WTC11 (cell line): ENCODE measurements around the gene TAF1B. TPM values are rescaled to one million over a fixed set of nuclear protein-coding genes. Genes with fewer than 3 reads are reported as not detected.

Experiments
- ATAC-seq: fragments of 200-7000 bp; cut with Tn5 transposase; 2 replicates; pipeline ENCODE4 v1.10.0; 2021; ENCODE audit warnings: mild to moderate bottlenecking, moderate library complexity
- CTCF ChIA-PET: fragments of 300-600 bp; sonication (Branson Sonifier 250); formaldehyde crosslinking; loops from one replicate; lab custom pipeline; 2021; ENCODE audit warnings: antibody characterized with exemption; lab: Charles Lee
- POLR2A ChIA-PET: fragments of 350-600 bp; sonication (Branson Sonifier 250); formaldehyde crosslinking; loops from one replicate; lab custom pipeline; 2021; ENCODE audit warnings: antibody characterized with exemption; lab: Charles Lee
- DNase-seq: peaks from one replicate; pipeline ENCODE4 v3.0.0; 2021; ENCODE audit warnings: low spot score
- H3K27ac Mint-ChIP-seq: 2 replicates; pipeline ENCODE4 v1.8.0; 2021; ENCODE audit warnings: mixed read lengths
- H3K27me3 Mint-ChIP-seq: 2 replicates; pipeline ENCODE4 v1.8.0; 2021; ENCODE audit warnings: low read depth, mild to moderate bottlenecking, moderate library complexity, mixed read lengths
- H3K36me3 Mint-ChIP-seq: 2 replicates; pipeline ENCODE4 v1.8.0; 2021; ENCODE audit warnings: mixed read lengths
- H3K4me1 Mint-ChIP-seq: 2 replicates; pipeline ENCODE4 v1.8.0; 2022; ENCODE audit warnings: mixed read lengths
- H3K4me3 Mint-ChIP-seq: 2 replicates; pipeline ENCODE4 v1.8.0; 2021; ENCODE audit warnings: mild to moderate bottlenecking, moderate library complexity, mixed read lengths
- H3K9me3 Mint-ChIP-seq: 2 replicates; pipeline ENCODE4 v1.8.0; 2021; ENCODE audit warnings: mixed read lengths
- ATF1 ChIP-seq: sonication (generic); formaldehyde crosslinking; IDR thresholded peaks from 2 replicates; pipeline ENCODE4 v1.8.1; 2023; ENCODE audit warnings: mild to moderate bottlenecking, moderate library complexity, missing genetic modification reagents
- ELF4 ChIP-seq: sonication (generic); formaldehyde crosslinking; IDR thresholded peaks from 2 replicates; pipeline ENCODE4 v1.8.1; 2022; ENCODE audit warnings: low read depth, mild to moderate bottlenecking, moderate library complexity, missing genetic modification reagents
- EMX1 ChIP-seq: fragments of 250-450 bp; sonication (Bioruptor Pico); IDR thresholded peaks from 2 replicates; pipeline ENCODE4 v1.8.0; 2021; ENCODE audit warnings: mild to moderate bottlenecking
- KAT7 ChIP-seq: sonication (generic); formaldehyde crosslinking; IDR thresholded peaks from 2 replicates; pipeline ENCODE4 v1.8.1; 2023; ENCODE audit warnings: missing genetic modification reagents, mild to moderate bottlenecking, borderline replicate concordance
- MXD4 ChIP-seq: fragments of 250-450 bp; sonication (Bioruptor Pico); IDR thresholded peaks from 2 replicates; pipeline ENCODE4 v1.8.0; 2021; ENCODE audit warnings: mild to moderate bottlenecking, moderate library complexity, borderline replicate concordance
- NFATC4 ChIP-seq: fragments of 250-450 bp; sonication (Bioruptor Pico); IDR thresholded peaks from 2 replicates; pipeline ENCODE4 v1.9.0; 2021; ENCODE audit warnings: mild to moderate bottlenecking
- NR1H2 ChIP-seq: sonication (generic); formaldehyde crosslinking; IDR thresholded peaks from 2 replicates; pipeline ENCODE4 v1.9.0; 2021; ENCODE audit warnings: mild to moderate bottlenecking, moderate library complexity, missing genetic modification reagents
- PRRX2 ChIP-seq: fragments of 250-450 bp; sonication (Bioruptor Pico); IDR thresholded peaks from 2 replicates; pipeline ENCODE4 v1.8.0; 2021; ENCODE audit warnings: mild to moderate bottlenecking
- RELA ChIP-seq: sonication (generic); formaldehyde crosslinking; IDR thresholded peaks from 2 replicates; pipeline ENCODE4 v1.8.1; 2022; ENCODE audit warnings: missing genetic modification reagents, mild to moderate bottlenecking, borderline replicate concordance
- ZNF263 ChIP-seq: sonication (generic); formaldehyde crosslinking; IDR thresholded peaks from 2 replicates; pipeline ENCODE4 v1.8.1; 2022; ENCODE audit warnings: low read depth, mild to moderate bottlenecking, moderate library complexity, missing genetic modification reagents
- ZNF396 ChIP-seq: fragments of 250-450 bp; sonication (Bioruptor Pico); IDR thresholded peaks from 2 replicates; pipeline ENCODE4 v1.8.0; 2021; ENCODE audit warnings: mild to moderate bottlenecking, moderate library complexity, borderline replicate concordance
- ZNF416 ChIP-seq: fragments of 250-450 bp; sonication (Bioruptor Pico); IDR thresholded peaks from 2 replicates; pipeline ENCODE4 v1.9.0; 2021; ENCODE audit warnings: mild to moderate bottlenecking, inconsistent platforms
- total RNA-seq: library from RNA; stranded (reverse); gene quantifications from 3 replicates; pipeline ENCODE4 v1.2.3, GENCODE V29; 2021
- TF ChIP-seq, protein P1 (sequence below): fragments of 200-600 bp; IDR thresholded peaks from 2 replicates; pipeline ENCODE4 v1.8.0; 2022; ENCODE audit warnings: antibody characterized with exemption
- TF ChIP-seq, protein P2 (sequence below): fragments of 250-450 bp; sonication (Bioruptor Pico); IDR thresholded peaks from 2 replicates; pipeline ENCODE4 v1.8.0; 2021; ENCODE audit warnings: mild to moderate bottlenecking
- TF ChIP-seq, protein P3 (sequence below): sonication (generic); formaldehyde crosslinking; conservative IDR thresholded peaks from 2 replicates; pipeline ENCODE4 v1.8.1; 2023; ENCODE audit warnings: mild to moderate bottlenecking, low read depth, missing genetic modification reagents, moderate library complexity
- TF ChIP-seq, protein P4 (sequence below): sonication (generic); formaldehyde crosslinking; IDR thresholded peaks from 2 replicates; pipeline ENCODE4 v1.8.1; 2023; ENCODE audit warnings: mild to moderate bottlenecking, missing genetic modification reagents
- TF ChIP-seq, protein P5 (sequence below): sonication (generic); formaldehyde crosslinking; IDR thresholded peaks from 2 replicates; pipeline ENCODE4 v1.8.0; 2022; ENCODE audit warnings: mild to moderate bottlenecking, missing genetic modification reagents
- TF ChIP-seq, protein P6 (sequence below): fragments of 250-450 bp; sonication (Bioruptor Pico); IDR thresholded peaks from 2 replicates; pipeline ENCODE4 v1.9.0; 2021; ENCODE audit warnings: moderate library complexity, mild to moderate bottlenecking, inconsistent platforms, borderline replicate concordance
- TF ChIP-seq, protein P7 (sequence below): sonication (generic); formaldehyde crosslinking; IDR thresholded peaks from 2 replicates; pipeline ENCODE4 v1.8.0; 2022; ENCODE audit warnings: mild to moderate bottlenecking, missing genetic modification reagents
- TF ChIP-seq, protein P8 (sequence below): sonication (generic); formaldehyde crosslinking; IDR thresholded peaks from 2 replicates; pipeline ENCODE4 v1.8.1; 2023; ENCODE audit warnings: mild to moderate bottlenecking, missing genetic modification reagents, borderline replicate concordance

The TAF1B gene
- total RNA-seq, 1 experiment from 2014 or later: 28.8 TPM

DNA sequence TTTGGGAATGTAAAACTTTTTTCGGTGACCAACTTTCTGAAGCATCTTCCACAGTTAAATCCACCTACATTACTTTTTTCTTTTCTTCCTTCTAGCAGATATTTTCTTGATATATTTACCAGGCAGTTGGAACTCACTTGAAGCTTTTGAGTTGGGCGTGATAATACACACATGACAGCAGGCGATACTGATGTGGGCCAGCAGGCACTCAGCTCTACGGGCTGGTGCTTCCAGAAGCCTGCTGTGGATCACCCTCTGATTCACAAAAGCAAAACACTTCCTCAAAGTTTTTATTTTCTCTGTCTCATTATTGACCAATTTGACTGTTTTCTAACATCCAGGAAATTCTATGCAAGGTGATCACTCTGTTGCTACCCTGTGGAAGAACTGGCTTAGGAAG, 131.1 kb downstream of the TAF1B start:
- Mint-ChIP-seq H3K27me3 (no peaks in the 10 kb centered on the region), H3K27ac (no peak overlapping the region), H3K36me3 (no peaks in the 10 kb centered on the region), H3K4me3 (no peak overlapping the region), H3K9me3 (peaks cover 5% of the 10 kb centered on the region; the same call in 1 of the 2 replicates)
- ATAC-seq (no peak), DNase-seq (no peak)
- ChIA-PET POLR2A (no interaction called here), CTCF (interaction anchor here (0.7 to 2.2 kb wide), 3 partner anchors 10 to 161 kb away, joined by 3 to 11 read pairs (median 3); no protein-coding TSS in a partner anchor)
- TF ChIP-seq ZNF396 (CRISPR knock-in tag) (no peak), ATF1 (CRISPR knock-in tag) (no peak), RELA (CRISPR knock-in tag) (no peak), NR1H2 (CRISPR knock-in tag) (no peak), MXD4 (CRISPR knock-in tag) (no peak), NFATC4 (CRISPR knock-in tag) (no peak), ELF4 (CRISPR knock-in tag) (no peak), KAT7 (CRISPR knock-in tag) (no peak), ZNF263 (no peak), EMX1 (no peak), PRRX2 (CRISPR knock-in tag) (no peak), ZNF416 (CRISPR knock-in tag) (no peak)
- TF ChIP-seq, protein P1, sequence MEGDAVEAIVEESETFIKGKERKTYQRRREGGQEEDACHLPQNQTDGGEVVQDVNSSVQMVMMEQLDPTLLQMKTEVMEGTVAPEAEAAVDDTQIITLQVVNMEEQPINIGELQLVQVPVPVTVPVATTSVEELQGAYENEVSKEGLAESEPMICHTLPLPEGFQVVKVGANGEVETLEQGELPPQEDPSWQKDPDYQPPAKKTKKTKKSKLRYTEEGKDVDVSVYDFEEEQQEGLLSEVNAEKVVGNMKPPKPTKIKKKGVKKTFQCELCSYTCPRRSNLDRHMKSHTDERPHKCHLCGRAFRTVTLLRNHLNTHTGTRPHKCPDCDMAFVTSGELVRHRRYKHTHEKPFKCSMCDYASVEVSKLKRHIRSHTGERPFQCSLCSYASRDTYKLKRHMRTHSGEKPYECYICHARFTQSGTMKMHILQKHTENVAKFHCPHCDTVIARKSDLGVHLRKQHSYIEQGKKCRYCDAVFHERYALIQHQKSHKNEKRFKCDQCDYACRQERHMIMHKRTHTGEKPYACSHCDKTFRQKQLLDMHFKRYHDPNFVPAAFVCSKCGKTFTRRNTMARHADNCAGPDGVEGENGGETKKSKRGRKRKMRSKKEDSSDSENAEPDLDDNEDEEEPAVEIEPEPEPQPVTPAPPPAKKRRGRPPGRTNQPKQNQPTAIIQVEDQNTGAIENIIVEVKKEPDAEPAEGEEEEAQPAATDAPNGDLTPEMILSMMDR: no peak
- TF ChIP-seq, protein P2, sequence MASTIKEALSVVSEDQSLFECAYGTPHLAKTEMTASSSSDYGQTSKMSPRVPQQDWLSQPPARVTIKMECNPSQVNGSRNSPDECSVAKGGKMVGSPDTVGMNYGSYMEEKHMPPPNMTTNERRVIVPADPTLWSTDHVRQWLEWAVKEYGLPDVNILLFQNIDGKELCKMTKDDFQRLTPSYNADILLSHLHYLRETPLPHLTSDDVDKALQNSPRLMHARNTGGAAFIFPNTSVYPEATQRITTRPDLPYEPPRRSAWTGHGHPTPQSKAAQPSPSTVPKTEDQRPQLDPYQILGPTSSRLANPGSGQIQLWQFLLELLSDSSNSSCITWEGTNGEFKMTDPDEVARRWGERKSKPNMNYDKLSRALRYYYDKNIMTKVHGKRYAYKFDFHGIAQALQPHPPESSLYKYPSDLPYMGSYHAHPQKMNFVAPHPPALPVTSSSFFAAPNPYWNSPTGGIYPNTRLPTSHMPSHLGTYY (CRISPR knock-in tag): no peak
- TF ChIP-seq, protein P3, sequence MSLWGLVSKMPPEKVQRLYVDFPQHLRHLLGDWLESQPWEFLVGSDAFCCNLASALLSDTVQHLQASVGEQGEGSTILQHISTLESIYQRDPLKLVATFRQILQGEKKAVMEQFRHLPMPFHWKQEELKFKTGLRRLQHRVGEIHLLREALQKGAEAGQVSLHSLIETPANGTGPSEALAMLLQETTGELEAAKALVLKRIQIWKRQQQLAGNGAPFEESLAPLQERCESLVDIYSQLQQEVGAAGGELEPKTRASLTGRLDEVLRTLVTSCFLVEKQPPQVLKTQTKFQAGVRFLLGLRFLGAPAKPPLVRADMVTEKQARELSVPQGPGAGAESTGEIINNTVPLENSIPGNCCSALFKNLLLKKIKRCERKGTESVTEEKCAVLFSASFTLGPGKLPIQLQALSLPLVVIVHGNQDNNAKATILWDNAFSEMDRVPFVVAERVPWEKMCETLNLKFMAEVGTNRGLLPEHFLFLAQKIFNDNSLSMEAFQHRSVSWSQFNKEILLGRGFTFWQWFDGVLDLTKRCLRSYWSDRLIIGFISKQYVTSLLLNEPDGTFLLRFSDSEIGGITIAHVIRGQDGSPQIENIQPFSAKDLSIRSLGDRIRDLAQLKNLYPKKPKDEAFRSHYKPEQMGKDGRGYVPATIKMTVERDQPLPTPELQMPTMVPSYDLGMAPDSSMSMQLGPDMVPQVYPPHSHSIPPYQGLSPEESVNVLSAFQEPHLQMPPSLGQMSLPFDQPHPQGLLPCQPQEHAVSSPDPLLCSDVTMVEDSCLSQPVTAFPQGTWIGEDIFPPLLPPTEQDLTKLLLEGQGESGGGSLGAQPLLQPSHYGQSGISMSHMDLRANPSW (CRISPR knock-in tag): no peak
- TF ChIP-seq, protein P4, sequence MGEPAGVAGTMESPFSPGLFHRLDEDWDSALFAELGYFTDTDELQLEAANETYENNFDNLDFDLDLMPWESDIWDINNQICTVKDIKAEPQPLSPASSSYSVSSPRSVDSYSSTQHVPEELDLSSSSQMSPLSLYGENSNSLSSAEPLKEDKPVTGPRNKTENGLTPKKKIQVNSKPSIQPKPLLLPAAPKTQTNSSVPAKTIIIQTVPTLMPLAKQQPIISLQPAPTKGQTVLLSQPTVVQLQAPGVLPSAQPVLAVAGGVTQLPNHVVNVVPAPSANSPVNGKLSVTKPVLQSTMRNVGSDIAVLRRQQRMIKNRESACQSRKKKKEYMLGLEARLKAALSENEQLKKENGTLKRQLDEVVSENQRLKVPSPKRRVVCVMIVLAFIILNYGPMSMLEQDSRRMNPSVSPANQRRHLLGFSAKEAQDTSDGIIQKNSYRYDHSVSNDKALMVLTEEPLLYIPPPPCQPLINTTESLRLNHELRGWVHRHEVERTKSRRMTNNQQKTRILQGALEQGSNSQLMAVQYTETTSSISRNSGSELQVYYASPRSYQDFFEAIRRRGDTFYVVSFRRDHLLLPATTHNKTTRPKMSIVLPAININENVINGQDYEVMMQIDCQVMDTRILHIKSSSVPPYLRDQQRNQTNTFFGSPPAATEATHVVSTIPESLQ (CRISPR knock-in tag): no peak
- TF ChIP-seq, all 79 proteins: peak for 0
- peaks cover 5% of the 10 kb centered on the region; the same call in 1 of the 2 replicates for H3K4me1 Mint-ChIP-seq

DNA sequence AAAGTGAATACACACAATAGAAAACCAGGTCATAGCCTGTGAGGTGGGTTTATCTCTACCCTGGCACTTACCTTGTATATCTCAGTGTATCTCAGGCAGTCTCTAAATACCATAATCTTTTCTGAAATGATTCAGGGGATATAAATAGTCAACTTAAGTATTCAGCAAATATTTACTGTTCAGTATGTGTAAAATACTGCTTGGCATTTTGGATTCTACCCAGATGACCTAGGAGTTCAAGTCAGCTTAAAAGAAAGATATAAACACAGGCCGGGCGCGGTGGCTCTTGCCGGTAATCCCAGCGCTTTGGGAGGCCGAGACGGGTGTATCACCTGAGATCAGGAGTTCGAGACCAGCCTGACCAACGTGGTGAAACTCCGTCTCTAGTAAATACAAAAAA, 132.1 kb downstream of the TAF1B start:
- CTCF ChIA-PET: interaction anchor here (0.7 to 2.2 kb wide), 2 partner anchors 9 to 98 kb away, joined by 3 to 11 read pairs; no protein-coding TSS in a partner anchor
- POLR2A ChIA-PET: no interaction called here
- Mint-ChIP-seq H3K4me1 (peaks cover 5% of the 10 kb centered on the region; the same call in 1 of the 2 replicates), H3K27ac (no peak overlapping the region), H3K9me3 (peaks cover 5% of the 10 kb centered on the region; the same call in 1 of the 2 replicates), H3K36me3 (no peaks in the 10 kb centered on the region), H3K4me3 (no peak overlapping the region), H3K27me3 (no peaks in the 10 kb centered on the region)
- DNase-seq: no peak
- no peak for ATAC-seq
- TF ChIP-seq, protein P5, sequence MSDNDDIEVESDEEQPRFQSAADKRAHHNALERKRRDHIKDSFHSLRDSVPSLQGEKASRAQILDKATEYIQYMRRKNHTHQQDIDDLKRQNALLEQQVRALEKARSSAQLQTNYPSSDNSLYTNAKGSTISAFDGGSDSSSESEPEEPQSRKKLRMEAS (CRISPR knock-in tag): no peak
- TF ChIP-seq, protein P6, sequence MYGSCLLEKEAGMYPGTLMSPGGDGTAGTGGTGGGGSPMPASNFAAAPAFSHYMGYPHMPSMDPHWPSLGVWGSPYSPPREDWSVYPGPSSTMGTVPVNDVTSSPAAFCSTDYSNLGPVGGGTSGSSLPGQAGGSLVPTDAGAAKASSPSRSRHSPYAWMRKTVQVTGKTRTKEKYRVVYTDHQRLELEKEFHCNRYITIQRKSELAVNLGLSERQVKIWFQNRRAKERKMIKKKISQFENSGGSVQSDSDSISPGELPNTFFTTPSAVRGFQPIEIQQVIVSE (CRISPR knock-in tag): no peak
- TF ChIP-seq, protein P7, sequence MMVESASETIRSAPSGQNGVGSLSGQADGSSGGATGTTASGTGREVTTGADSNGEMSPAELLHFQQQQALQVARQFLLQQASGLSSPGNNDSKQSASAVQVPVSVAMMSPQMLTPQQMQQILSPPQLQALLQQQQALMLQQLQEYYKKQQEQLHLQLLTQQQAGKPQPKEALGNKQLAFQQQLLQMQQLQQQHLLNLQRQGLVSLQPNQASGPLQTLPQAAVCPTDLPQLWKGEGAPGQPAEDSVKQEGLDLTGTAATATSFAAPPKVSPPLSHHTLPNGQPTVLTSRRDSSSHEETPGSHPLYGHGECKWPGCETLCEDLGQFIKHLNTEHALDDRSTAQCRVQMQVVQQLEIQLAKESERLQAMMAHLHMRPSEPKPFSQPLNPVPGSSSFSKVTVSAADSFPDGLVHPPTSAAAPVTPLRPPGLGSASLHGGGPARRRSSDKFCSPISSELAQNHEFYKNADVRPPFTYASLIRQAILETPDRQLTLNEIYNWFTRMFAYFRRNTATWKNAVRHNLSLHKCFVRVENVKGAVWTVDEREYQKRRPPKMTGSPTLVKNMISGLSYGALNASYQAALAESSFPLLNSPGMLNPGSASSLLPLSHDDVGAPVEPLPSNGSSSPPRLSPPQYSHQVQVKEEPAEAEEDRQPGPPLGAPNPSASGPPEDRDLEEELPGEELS (CRISPR knock-in tag): no peak
- TF ChIP-seq, protein P8, sequence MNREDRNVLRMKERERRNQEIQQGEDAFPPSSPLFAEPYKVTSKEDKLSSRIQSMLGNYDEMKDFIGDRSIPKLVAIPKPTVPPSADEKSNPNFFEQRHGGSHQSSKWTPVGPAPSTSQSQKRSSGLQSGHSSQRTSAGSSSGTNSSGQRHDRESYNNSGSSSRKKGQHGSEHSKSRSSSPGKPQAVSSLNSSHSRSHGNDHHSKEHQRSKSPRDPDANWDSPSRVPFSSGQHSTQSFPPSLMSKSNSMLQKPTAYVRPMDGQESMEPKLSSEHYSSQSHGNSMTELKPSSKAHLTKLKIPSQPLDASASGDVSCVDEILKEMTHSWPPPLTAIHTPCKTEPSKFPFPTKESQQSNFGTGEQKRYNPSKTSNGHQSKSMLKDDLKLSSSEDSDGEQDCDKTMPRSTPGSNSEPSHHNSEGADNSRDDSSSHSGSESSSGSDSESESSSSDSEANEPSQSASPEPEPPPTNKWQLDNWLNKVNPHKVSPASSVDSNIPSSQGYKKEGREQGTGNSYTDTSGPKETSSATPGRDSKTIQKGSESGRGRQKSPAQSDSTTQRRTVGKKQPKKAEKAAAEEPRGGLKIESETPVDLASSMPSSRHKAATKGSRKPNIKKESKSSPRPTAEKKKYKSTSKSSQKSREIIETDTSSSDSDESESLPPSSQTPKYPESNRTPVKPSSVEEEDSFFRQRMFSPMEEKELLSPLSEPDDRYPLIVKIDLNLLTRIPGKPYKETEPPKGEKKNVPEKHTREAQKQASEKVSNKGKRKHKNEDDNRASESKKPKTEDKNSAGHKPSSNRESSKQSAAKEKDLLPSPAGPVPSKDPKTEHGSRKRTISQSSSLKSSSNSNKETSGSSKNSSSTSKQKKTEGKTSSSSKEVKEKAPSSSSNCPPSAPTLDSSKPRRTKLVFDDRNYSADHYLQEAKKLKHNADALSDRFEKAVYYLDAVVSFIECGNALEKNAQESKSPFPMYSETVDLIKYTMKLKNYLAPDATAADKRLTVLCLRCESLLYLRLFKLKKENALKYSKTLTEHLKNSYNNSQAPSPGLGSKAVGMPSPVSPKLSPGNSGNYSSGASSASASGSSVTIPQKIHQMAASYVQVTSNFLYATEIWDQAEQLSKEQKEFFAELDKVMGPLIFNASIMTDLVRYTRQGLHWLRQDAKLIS (CRISPR knock-in tag): no peak
